Activated CD8-positive, alpha-beta memory T cell treated with anti-CD3 and anti-CD28 coated beads for 1 hour (primary cell): ENCODE data around the gene KRT73.

Experiments used
- DNase-seq, 2 donors: peaks; one replicate each; pipeline ENCODE4 v3.0.0-alpha.2; 2020; ENCODE audit warnings: low read depth in 1 of 2; ENCODE audit errors: extremely low read depth in 1 of 2

KRT73 gene

GRCh38 chr12:52618216-52618615 is at the start of gene KRT73:
Gene KRT73 (minus strand): TSS chr12:52618559. CDS start chr12:52618524, 35 bp downstream.
- no peak for DNase-seq

DNA sequence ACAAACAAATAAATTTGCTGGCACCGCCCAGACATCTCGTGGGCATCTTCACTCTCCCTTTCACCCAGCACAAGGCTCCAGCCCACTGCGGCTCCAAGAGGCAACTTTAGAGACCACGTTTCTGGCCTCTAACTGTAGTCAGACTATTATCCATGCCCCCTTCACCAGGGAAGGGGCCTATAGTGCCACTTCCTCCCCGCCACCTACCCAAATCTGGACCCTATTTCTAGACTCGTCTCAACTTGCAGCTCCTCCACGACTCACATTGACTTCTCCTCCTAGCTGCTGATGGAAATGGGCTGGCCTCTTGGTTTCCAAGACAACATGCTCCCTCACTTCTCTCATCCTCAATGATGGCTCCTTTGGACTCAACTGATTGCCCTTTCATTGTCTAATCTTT is 49.6 kb upstream of the KRT73 start:
- DNase-seq, result no peak

- DNase-seq, result no peak
Measured at GRCh38 chr12:52667509-52667908, 49.1 kb upstream of the KRT73 start.

GRCh38 chr12:52666471-52666870 is 48.1 kb upstream of the KRT73 start:
- no peak for DNase-seq

- no peak for DNase-seq
Measured at GRCh38 chr12:52663420-52663819, 45.1 kb upstream of the KRT73 start.

DNA sequence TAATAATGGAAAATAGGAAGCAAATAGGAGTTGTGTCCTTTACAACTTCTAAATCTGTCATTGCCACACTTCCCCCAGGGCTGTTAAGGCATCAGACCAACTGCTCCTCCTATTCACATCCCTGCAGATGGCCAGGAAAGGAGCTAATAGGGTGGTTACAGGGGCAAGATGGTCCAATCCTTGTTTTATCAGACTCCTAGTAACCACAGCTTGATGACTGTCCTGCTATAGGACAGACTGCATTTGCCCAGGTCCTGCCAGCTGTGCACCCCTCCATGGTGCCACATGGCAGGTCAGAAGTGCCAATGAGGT is 44.5 kb upstream of the KRT73 start:
- no peak for DNase-seq

DNA sequence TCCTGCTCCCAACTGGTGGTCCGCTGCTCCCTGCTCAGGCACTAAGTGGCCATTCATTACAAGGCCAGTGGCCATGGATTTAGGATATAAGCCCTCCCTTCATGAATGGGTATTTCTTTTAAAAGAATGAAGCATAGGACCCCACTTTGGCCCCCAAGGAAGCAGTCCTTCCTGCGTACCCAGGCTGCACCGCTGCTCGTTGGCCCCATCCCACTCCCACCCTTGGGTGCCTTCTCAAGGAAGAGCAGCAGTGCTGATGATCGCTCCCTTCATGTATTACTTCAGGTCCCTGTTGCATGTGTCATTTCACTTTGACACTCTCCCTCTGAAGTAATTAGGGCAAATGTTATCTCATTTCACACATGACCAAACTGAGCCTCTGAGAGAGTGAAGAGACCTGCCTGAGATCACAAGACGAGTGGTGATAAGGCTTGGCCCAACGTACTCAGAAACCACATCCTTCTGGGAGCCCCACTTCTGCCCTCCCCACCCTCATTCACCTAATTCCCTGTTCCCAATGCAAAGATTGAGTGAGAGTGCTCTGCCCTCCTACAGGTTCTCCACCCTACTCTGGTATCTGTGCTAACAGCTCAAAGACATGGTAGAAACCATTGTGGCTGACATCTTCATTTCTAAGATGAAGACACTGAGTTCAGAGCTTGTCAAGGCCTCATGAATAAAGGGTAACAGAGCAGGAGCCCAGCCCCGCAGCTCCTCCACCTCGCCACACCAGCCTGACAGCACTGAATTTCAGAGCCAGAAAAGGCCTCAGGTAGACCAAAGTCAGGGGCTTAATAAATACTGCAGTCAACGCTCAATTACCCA is 43.9 kb upstream of the KRT73 start:
- DNase-seq, result no peak

- DNase-seq, result no peak
Measured at GRCh38 chr12:52661668-52662067, 43.3 kb upstream of the KRT73 start.

GRCh38 chr12:52660934-52661499 is 42.7 kb upstream of the KRT73 start:
- no peak for DNase-seq

- no peak for DNase-seq
Measured at GRCh38 chr12:52659951-52660350, 41.6 kb upstream of the KRT73 start.

GRCh38 chr12:52659395-52659794 is 41.0 kb upstream of the KRT73 start:
- DNase-seq, result no peak

DNA sequence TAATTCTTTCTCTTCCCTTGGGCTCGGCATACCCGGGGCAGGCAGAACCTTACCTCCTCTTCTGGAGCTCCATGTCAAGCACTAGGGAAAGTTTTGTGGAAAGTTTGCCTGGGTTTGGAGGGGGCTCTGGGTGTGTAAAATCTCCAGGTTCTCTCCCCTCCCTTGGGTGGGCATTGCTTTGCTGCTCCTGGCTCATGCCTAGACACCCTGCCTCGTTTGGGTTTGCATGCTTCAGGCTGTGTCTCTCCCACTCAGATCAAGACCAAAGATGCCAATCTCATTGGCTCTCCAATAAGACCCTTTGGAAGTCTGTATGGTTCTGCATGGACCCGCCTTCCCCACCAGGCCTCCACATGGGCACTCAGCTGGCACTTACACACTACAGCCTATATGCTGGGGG is 39.8 kb upstream of the KRT73 start:
- no peak for DNase-seq

DNA sequence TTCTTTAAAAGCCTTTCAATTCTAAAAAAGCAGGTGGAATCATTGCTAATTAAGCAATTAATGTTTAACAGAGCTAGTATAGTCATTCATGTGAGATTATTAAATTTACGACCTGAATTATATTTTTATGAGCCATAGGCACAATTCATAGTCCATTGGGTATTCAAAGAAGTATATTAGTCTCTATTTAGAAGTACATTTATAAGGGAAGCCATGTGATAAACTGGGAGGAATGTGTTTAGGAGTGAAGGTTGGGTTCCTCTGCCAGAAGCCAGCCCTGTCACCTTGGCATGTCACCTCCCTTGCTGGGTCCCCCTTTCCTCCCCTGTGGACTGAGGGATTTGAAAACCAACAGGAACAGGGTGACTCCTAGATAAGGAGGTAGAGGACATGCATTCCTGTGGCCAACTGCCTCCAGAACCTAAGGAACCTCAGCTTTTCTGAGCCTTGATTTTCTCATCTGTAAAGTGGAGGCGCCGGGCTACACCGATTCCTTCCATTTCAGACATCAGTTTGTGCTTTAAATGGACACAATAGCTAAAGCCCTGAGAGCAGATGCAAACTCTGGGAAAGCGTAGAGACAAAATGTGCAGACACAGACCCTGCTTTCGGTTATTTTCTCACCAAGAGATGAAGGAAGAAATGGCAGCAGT is 39.0 kb upstream of the KRT73 start:
- no peak for DNase-seq

GRCh38 chr12:52656616-52657015 is 38.3 kb upstream of the KRT73 start:
- no peak for DNase-seq

DNA sequence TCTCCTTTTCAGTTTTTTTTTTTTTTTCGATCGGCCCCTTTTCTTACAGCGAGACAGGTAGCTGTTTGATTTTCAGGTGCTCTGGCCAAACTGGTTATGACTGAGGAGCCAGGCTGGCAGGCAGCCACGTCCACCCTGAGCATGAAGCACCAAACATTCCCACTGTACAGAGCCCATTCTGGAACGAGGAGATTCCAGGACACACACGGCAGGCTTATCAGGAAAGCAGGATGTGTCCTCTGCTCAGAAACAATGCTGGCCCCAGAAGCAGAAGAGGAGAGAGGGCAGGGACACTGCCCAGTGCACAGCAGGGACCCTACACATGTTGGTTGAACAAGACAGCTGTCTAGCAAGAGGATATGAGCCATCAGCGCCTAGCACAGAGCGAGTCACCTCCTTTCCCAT is 37.4 kb upstream of the KRT73 start:
- DNase-seq, result no peak

DNA sequence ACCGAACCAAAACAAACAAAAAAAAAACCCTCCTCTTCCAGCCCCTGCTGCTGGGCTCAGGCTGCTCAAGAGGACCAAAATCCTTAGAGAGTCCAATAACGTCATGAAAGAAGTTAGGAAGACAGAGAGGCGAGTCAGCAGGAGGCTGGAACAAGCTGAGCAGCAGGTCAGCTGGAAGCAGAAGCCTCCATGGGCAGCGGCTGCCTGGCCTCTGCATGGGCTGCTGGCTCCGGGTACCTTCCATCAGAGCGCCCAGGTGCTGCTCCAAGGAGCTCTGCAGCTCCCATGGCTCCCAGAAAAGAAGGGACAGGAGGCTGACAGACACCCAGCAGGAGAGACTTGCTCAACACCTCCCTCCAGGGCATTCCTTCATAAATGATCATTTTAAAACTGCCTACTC is 36.9 kb upstream of the KRT73 start:
- no peak for DNase-seq

GRCh38 chr12:52651726-52652261 is 33.4 kb upstream of the KRT73 start, which contains the start of gene KRT2:
Gene KRT2 (minus strand): TSS chr12:52652211. CDS start chr12:52652142, 69 bp downstream.
- DNase-seq, result no peak

DNA sequence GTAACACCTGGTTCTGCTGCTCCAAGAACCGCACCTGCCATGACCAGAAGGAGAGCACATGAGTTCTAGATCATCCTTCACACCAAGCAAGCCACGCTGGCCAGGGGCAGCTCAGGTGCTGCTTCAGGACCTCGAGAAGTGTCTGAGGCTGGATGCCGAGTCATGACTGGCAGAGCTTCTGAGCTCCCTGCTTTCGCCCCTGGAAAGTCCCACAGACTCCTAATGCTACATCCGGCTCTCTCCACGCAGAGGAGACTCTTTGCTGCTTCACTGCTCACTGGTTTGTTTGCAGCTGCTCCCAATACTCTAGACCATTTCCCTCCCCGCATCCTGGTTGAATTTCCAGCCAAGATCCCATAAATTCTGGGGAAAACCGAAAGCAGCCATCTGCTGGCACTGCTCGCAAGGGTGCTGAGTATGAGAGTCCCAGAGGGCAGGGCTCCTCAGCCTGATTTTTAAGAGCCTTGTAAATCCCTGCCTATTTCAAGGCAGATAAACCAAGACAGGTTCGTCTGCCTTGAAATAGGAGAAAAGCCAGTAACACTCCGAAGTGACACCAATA is 32.2 kb upstream of the KRT73 start:
- DNase-seq, result no peak

DNA sequence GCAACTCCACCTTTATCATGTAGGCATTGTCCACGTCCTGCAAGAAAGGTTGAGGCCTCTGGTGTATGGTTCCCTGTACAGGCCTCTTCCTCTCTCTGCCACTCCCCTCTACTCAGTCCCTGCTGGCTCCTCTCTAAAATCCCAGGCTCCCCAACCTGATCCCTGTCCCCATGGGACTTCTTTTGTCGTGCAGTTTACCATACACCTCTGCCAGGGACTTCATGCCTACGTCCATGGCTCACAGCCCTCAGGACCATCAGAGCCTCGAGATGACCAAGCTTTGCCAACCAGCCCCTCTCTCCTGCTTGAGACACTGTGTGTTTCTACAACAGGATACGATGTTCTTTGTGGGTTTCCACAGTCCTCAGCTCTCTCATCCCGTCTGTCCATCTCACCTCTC is 30.7 kb upstream of the KRT73 start:
- DNase-seq, result no peak

DNA sequence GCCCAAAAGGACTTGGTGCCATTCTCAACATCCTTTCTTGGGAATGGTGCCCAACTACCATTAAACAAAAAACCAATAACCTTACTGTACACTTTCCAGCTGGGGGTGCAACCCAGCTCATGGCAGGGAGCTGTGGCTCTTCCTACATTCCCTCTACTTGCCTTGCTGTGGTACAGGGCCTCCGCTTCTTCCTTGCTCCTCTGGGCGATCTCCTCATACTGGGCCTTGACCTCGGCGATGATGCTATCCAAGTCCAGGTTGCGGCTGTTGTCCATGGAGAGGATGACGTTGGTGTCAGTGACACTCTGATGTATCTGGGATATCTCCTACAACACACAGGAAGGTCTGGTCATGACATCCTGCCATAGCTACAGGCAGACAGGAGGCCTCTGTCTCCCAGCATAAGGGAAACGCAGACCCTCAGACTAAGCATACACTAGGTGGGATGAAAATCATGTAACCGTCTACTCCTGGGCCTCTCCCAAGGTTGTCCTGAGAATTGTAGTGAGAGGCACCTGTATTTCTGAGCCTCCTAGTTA is 29.7 kb upstream of the KRT73 start:
- DNase-seq, result no peak

- no peak for DNase-seq
Measured at GRCh38 chr12:52647601-52648000, 29.2 kb upstream of the KRT73 start.
